Stimulated activated CD4-positive, alpha-beta T cell treated with anti-CD3 and anti-CD28 coated beads, Interleukin-2, amount 100 ng/mL, for 4 hours (primary cell): ENCODE measurements around the gene INSM1.

Source experiments
- DNase-seq: peaks from one replicate; pipeline ENCODE4 v3.0.0-alpha.2; 2020; ENCODE audit warnings: low read depth

INSM1 gene

GRCh38 chr20:20395087-20395486, 27.2 kb downstream of the INSM1 start:
- DNase-seq: no peak

GRCh38 chr20:20395903-20396568, 28.1 kb downstream of the INSM1 start:
- no peak for DNase-seq

GRCh38 chr20:20396794-20397193, 28.9 kb downstream of the INSM1 start:
- DNase-seq: no peak

GRCh38 chr20:20398123-20398522, 30.2 kb downstream of the INSM1 start:
- no peak for DNase-seq

- no peak for DNase-seq
Measured at GRCh38 chr20:20399531-20400500, 31.9 kb downstream of the INSM1 start.

GRCh38 chr20:20401991-20402390, 34.1 kb downstream of the INSM1 start:
- no peak for DNase-seq

- no peak for DNase-seq
Measured at GRCh38 chr20:20404633-20405032, 36.7 kb downstream of the INSM1 start.

GRCh38 chr20:20405623-20406022, 37.7 kb downstream of the INSM1 start:
- no peak for DNase-seq

- no peak for DNase-seq
Measured at GRCh38 chr20:20406306-20406705, 38.4 kb downstream of the INSM1 start.

GRCh38 chr20:20407891-20408805, 40.2 kb downstream of the INSM1 start:
- DNase-seq: no peak

- DNase-seq: no peak
Measured at GRCh38 chr20:20409331-20409730, 41.4 kb downstream of the INSM1 start.

GRCh38 chr20:20410678-20411077, 42.8 kb downstream of the INSM1 start:
- DNase-seq: no peak

- no peak for DNase-seq
Measured at GRCh38 chr20:20411402-20411801, 43.5 kb downstream of the INSM1 start.

- no peak for DNase-seq
Measured at GRCh38 chr20:20411836-20412235, 43.9 kb downstream of the INSM1 start.

GRCh38 chr20:20412750-20413149, 44.8 kb downstream of the INSM1 start:
- no peak for DNase-seq

- DNase-seq: no peak
Measured at GRCh38 chr20:20413810-20414281, 45.9 kb downstream of the INSM1 start.

GRCh38 chr20:20414640-20415220, 46.8 kb downstream of the INSM1 start:
- DNase-seq: no peak

GRCh38 chr20:20415321-20415720, 47.4 kb downstream of the INSM1 start:
- no peak for DNase-seq

- DNase-seq: no peak
Measured at GRCh38 chr20:20417876-20418676, 50.2 kb downstream of the INSM1 start.
